Epithelial cell of proximal tubule (primary cell): ENCODE measurements around the gene BOD1. TPM values are rescaled to one million over a fixed set of nuclear protein-coding genes. Genes with fewer than 3 reads are reported as not detected.

Experiments used
- DNase-seq: peaks from one replicate; pipeline ENCODE4 v3.0.0-alpha.2; 2011; ENCODE audit warnings: low read depth
- H3K4me3 ChIP-seq: 2 replicates; pipeline ENCODE4 v1.5.1; 2011; ENCODE audit warnings: low read depth, mild to moderate bottlenecking, low read length
- total RNA-seq: library from RNA; depleted of rRNA; stranded (reverse); fragments of >200 nt; gene quantifications from 2 replicates; pipeline ENCODE4 v1.2.3, GENCODE V29; 2015
- TF ChIP-seq, protein P1 (sequence below): conservative IDR thresholded peaks from 2 replicates; pipeline ENCODE4 v1.5.1; 2012; ENCODE audit warnings: low read depth, mild to moderate bottlenecking, low read length

Gene BOD1
- total RNA-seq, 1 donor from 2014 or later = 29.8 TPM

DNA sequence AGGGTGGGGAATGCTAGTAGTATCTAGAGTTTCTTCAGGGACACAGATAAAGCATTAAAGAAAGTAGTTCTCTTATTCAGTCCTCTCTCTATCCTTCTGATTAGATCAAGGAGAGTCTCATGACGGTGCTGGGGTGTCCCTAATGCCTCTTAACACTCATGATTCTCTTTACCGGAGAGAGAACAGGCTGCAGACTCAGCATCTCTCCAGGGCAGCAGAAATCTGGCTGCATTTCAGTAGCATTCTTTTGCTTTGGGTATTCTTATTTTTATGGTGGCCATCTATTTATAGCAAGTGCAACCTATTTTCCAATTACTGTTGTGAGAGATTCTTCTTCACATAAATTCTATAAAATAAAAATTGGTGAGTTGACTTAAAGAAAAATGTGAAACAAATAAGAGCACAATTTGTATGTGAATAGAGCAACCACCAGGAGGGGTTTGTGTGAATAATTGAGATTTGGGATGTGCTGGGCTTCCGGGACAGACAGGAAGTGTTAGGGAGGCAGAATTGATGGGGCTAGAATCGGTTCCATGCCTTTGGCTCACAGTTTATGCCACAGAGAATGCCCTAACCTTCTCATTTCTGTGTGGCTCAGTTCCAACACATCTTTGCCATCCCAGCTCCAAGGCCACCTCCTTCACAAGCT, 23.8 kb upstream of the BOD1 start:
- no peak overlapping the region for H3K4me3 ChIP-seq
- no peak for DNase-seq
- TF ChIP-seq, protein P1, sequence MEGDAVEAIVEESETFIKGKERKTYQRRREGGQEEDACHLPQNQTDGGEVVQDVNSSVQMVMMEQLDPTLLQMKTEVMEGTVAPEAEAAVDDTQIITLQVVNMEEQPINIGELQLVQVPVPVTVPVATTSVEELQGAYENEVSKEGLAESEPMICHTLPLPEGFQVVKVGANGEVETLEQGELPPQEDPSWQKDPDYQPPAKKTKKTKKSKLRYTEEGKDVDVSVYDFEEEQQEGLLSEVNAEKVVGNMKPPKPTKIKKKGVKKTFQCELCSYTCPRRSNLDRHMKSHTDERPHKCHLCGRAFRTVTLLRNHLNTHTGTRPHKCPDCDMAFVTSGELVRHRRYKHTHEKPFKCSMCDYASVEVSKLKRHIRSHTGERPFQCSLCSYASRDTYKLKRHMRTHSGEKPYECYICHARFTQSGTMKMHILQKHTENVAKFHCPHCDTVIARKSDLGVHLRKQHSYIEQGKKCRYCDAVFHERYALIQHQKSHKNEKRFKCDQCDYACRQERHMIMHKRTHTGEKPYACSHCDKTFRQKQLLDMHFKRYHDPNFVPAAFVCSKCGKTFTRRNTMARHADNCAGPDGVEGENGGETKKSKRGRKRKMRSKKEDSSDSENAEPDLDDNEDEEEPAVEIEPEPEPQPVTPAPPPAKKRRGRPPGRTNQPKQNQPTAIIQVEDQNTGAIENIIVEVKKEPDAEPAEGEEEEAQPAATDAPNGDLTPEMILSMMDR = no peak

- no peak overlapping the region for H3K4me3 ChIP-seq
- TF ChIP-seq, protein P1 = no peak
- no peak for DNase-seq
These were observed 21.9 kb upstream of the BOD1 start for GRCh38 chr5:173638126-173639040.

DNA sequence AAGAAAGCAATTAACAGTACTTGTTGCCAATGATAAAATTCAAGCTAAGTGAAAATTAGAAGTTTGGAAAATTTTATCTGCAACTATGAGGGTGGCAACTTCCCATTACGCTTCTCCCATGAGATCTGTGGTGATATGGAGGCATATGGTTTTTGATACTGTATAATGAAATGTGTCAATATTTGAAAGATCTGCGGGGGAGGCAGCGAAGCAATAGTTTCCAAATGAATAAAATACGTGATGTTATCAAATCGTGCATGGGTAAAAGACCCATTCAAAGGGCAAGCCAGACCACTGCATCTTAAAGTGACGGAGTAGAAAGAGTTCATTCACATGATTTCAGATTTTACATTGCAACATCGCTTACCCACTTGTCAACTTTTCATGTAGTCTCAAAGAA, 20.9 kb upstream of the BOD1 start:
- DNase-seq = no peak
- TF ChIP-seq, protein P1 = no peak
- H3K4me3 ChIP-seq = no peak overlapping the region

GRCh38 chr5:173634465-173634983, 18.1 kb upstream of the BOD1 start:
- TF ChIP-seq, protein P1 = no peak
- no peak for DNase-seq
- no peak overlapping the region for H3K4me3 ChIP-seq

DNA sequence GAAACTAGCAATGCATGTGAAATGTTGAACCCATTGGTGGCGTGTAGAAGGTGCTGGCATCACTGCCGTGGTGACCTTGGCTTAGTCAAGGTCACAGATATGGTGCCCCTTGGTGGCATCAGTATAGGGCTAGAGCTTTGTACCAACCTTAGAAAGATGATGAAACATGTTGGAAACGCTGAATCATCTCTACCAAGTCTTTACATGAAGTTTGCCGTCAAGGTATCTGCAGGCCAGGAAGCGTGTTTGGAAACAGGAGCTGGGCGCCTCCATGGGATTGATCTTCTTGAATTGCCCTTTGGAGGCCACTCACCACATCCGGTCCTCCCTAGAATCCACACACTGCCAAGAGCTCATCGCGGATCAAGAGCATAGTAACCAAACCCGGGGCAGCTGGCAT, 16.9 kb upstream of the BOD1 start:
- H3K4me3 ChIP-seq = no peak overlapping the region
- TF ChIP-seq, protein P1 = no peak
- no peak for DNase-seq

DNA sequence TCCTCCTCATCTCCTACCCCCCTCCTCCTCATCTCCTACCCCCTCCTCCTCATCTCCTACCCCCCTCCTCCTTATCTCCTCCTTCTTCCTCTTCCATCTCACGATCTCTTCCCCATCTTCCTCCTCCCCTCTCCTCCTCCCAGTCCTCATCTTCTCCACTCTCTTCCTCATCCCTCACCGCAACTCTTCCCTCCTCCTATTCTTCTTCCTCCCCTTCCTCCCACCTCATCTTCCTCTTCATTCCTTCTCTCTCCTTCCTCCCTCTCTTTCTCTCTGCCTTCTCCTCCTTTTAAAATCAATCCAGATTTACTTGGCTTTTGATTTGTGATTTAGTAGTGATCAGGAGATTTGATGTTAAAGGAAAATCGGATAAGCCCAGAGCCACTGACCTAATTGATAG, 15.0 kb upstream of the BOD1 start:
- no peak for DNase-seq
- TF ChIP-seq, protein P1 = no peak
- H3K4me3 ChIP-seq = no peak overlapping the region
